Measurements from ENCODE around the gene HMGB3.

- TF ChIP-seq POLR2AphosphoS5 (IDR thresholded peaks at IDR 0.05; ENCODE audit: borderline replicate concordance, low read depth, low read length) (no peak), EZH2 (IDR thresholded peaks at IDR 0.05) (no peak)
These were observed 16.9 kb upstream of the HMGB3 start for GRCh38 chrX:150966235-150966634.

All from SK-N-MC (cell line).